ENCODE data around the gene DRAP1. TPM values are rescaled to one million over a fixed set of nuclear protein-coding genes. Genes with fewer than 3 reads are reported as not detected.

DRAP1 gene
- total RNA-seq, 2 donors from 2014 or later, result 53.4 to 91.5 TPM

DNA sequence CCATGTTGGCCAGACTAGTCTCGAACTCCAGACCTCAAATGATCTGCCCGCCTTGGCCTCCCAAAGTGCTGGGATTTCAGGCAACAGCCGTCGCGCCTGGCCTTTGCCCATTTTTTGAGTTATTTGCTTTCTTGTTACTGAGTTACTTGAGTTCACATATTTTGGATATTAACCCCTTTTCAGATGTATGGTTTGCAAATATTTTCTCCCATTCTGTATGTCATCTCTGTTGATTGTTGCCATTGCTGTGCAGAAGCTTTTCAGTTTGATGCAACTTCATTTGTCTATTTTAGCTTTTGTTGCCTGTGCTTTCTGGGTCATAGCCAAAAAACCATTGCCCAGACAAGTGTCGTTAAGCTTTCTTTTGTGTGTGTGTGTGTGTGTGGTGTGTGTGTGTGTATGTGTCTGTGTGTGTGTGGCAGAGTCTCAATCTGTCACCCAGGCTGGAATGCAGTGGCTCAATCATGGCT lies 32.9 kb downstream of the DRAP1 start:
- Histone ChIP-seq H3K9ac (ENCODE audit: low read depth in 2 of 2, low read length in 2 of 2) (no peak overlapping the region), H3K4me3 (no peak overlapping the region), H3K4me1 (no peaks in the 10 kb centered on the region), H3K27me3 (no peaks in the 10 kb centered on the region), H3K36me3 (no peaks in the 10 kb centered on the region), H3K27ac (no peak overlapping the region), H3K9me3 (no peaks in the 10 kb centered on the region)
- intact Hi-C loops (cut with DNase I), result no loop called here
- DNase-seq, result no peak
- TF ChIP-seq, protein P1, sequence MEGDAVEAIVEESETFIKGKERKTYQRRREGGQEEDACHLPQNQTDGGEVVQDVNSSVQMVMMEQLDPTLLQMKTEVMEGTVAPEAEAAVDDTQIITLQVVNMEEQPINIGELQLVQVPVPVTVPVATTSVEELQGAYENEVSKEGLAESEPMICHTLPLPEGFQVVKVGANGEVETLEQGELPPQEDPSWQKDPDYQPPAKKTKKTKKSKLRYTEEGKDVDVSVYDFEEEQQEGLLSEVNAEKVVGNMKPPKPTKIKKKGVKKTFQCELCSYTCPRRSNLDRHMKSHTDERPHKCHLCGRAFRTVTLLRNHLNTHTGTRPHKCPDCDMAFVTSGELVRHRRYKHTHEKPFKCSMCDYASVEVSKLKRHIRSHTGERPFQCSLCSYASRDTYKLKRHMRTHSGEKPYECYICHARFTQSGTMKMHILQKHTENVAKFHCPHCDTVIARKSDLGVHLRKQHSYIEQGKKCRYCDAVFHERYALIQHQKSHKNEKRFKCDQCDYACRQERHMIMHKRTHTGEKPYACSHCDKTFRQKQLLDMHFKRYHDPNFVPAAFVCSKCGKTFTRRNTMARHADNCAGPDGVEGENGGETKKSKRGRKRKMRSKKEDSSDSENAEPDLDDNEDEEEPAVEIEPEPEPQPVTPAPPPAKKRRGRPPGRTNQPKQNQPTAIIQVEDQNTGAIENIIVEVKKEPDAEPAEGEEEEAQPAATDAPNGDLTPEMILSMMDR (IDR thresholded peaks at IDR 0.05), result no peak

DNA sequence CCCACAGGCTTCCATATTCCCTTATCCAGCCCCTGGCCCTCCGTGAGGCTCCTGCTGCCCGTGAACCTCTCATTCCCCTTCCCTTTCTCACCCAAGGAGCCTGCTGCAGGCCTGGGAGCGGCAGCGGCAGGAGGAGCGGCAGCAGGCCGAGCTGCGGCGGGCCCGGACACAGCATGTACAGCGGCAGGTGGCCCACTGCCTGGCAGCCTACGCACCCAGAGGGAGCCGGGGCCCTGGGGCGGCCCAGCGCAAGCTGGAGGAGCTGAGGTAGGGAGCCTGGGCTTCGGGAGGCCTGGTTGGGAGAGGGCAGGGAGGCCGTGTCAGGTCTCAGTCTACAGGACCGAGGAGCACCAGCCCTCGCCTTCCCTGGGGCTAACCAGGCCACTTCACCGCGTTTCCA lies 34.2 kb downstream of the DRAP1 start:
- Histone ChIP-seq H3K27ac (no peak overlapping the region), H3K27me3 (no peaks in the 10 kb centered on the region), H3K4me3 (no peak overlapping the region), H3K9me3 (no peaks in the 10 kb centered on the region), H3K4me1 (no peaks in the 10 kb centered on the region), H3K9ac (ENCODE audit: low read depth in 2 of 2, low read length in 2 of 2) (no peak overlapping the region), H3K36me3 (no peaks in the 10 kb centered on the region)
- TF ChIP-seq, protein P1 (IDR thresholded peaks at IDR 0.05), result no peak
- intact Hi-C loops (cut with DNase I), result no loop called here
- no peak for DNase-seq

DNA sequence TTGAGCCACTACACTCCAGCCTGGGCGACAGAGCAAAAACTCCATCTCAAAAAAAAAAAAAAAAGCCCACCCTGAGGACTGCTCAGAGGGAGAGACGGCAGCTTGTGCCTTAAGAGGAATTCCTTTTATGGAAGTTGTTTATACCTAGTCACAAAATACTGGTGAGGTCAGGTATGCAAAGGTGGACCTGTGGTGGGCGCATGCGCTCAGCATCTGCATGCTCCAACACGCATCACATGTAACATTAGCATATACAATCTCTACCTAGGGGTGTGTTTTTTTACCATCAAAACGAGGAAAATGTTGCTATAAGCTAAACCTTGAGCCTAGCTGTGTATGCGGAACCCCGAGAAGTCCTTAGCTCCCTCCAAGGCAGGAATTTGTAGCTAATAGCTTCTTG lies 35.5 kb downstream of the DRAP1 start:
- TF ChIP-seq, protein P1 (IDR thresholded peaks at IDR 0.05), result no peak
- H3K9ac ChIP-seq (ENCODE audit: low read depth in 2 of 2, low read length in 2 of 2), result no peak overlapping the region
- H3K4me1 ChIP-seq, result no peaks in the 10 kb centered on the region
- H3K27ac ChIP-seq, result no peak overlapping the region
- no peak overlapping the region for H3K4me3 ChIP-seq
- H3K27me3 ChIP-seq, result no peaks in the 10 kb centered on the region
- no peaks in the 10 kb centered on the region for H3K36me3 ChIP-seq
- H3K9me3 ChIP-seq, result no peaks in the 10 kb centered on the region
- no peak for DNase-seq
- intact Hi-C loops (cut with DNase I), result no loop called here

DNA sequence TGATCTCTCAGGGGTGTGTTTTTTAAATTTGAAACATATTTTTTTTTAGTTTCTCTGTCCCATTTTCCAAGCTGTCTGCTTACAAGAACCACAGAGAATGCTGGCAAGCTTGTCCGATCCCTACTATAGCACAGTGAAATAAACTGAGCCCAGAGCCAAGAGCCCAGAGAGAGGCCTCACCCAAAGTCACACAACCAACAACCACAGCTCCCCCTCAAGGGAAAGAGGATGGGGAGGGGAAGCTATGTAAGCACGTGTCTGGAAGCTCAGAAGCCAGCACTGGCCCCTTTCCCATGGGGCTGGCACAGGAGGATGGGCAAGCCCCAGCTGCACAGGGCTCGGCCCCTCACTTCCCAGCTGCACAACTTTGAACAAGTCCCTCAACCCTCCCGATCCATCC lies 39.1 kb downstream of the DRAP1 start:
- peaks cover 10% of the 10 kb centered on the region for H3K4me1 ChIP-seq
- no peak overlapping the region for H3K27ac ChIP-seq
- no peaks in the 10 kb centered on the region for H3K9me3 ChIP-seq
- H3K27me3 ChIP-seq, result no peaks in the 10 kb centered on the region
- H3K36me3 ChIP-seq, result no peaks in the 10 kb centered on the region
- no peak overlapping the region for H3K4me3 ChIP-seq
- TF ChIP-seq, protein P1 (IDR thresholded peaks at IDR 0.05), result no peak
- DNase-seq, result no peak
- intact Hi-C loops (cut with DNase I), result no loop called here
- no peak overlapping the region for H3K9ac ChIP-seq (ENCODE audit: low read depth in 2 of 2, low read length in 2 of 2)

DNA sequence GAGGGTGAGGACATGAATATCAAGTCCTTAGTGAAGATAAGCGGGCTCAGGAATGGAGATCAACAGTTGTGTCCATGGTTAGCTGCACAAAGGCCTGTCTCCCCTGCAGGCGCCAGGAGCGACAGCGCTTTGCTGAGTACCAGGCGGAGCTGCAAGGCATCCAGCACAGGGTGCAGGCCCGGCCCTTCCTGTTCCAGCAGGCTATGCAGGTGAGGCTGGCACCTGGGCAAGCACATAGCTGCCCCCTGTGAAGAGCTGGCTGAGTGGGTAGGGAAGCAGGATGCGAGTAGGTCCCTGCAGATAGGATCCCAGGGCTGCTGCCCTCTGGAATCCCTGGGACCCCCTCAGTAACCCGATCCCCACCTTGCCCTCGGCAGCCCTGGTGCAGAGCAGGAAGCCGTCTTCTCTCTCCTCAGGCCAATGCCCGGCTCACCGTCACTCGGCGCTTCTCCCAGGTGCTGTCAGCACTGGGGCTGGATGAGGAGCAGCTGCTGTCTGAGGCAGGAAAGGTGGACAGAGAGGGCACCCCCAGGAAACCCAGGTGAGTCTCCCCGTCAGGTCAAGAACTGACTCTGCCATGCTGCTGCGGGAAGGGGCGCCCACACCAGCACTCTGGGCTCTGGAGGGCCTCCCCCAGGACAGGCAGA lies 39.7 kb downstream of the DRAP1 start:
- Histone ChIP-seq H3K27ac (no peak overlapping the region), H3K36me3 (no peaks in the 10 kb centered on the region), H3K9me3 (no peaks in the 10 kb centered on the region), H3K4me3 (no peak overlapping the region), H3K4me1 (peaks cover 11% of the 10 kb centered on the region), H3K9ac (ENCODE audit: low read depth in 2 of 2, low read length in 2 of 2) (no peak overlapping the region), H3K27me3 (no peaks in the 10 kb centered on the region)
- TF ChIP-seq, protein P1 (IDR thresholded peaks at IDR 0.05), result no peak
- DNase-seq, result no peak
- intact Hi-C loops (cut with DNase I), result no loop called here

All from colonic mucosa (tissue), 4 donors.